PC-3 (cell line): ENCODE measurements around the gene SULT1B1. TPM values are rescaled to one million over a fixed set of nuclear protein-coding genes. Genes with fewer than 3 reads are reported as not detected.
"Not testable (repeated sequence)": the region's sequence is repeated elsewhere in the genome, so short reads cannot be mapped to it uniquely, and the experiment has no call there.

Experiments
- ATAC-seq: fragments of 200-7000 bp; cut with Tn5 transposase; 2 replicates; pipeline ENCODE4 v1.9.1; 2020; ENCODE audit warnings: mild to moderate bottlenecking, moderate library complexity
- BruUV-seq: library from RNA; stranded (reverse); fragments of 400-500 nt; replicated peaks from 2 replicates; lab custom pipeline; 2021; lab: Mats Ljungman, UMichigan
- CTCF ChIA-PET: fragments of 300-600 bp; sonication (Branson Sonifier 250); formaldehyde crosslinking; loops from one replicate; lab custom pipeline; 2022; ENCODE audit warnings: antibody characterized with exemption; lab: Charles Lee
- POLR2A ChIA-PET: fragments of 300-600 bp; sonication (Branson Sonifier 250); formaldehyde crosslinking; loops from one replicate; lab custom pipeline; 2022; ENCODE audit warnings: antibody characterized with exemption; ENCODE audit not compliant: unreplicated experiment; lab: Charles Lee
- DNase-seq: peaks from one replicate; pipeline ENCODE4 v3.0.0-alpha.2; 2015
- H2AFZ ChIP-seq: fragments of 300-600 bp; sonication (generic); 2 replicates; pipeline ENCODE4 v1.6.0; 2016; ENCODE audit warnings: antibody characterized with exemption, low read length
- H3F3A ChIP-seq: fragments of 300-600 bp; sonication (generic); one replicate; pipeline ENCODE4 v1.6.0; 2017; ENCODE audit warnings: antibody characterized with exemption, low read length, control low read depth, mild to moderate bottlenecking; ENCODE audit not compliant: unreplicated experiment
- H3K27ac ChIP-seq: fragments of 300-600 bp; sonication (generic); 2 replicates; pipeline ENCODE4 v1.5.1; 2016; ENCODE audit warnings: mild to moderate bottlenecking, low read length
- H3K27me3 ChIP-seq: fragments of 300-600 bp; sonication (generic); 2 replicates; pipeline ENCODE4 v1.6.1; 2016; ENCODE audit warnings: low read length, mixed read lengths
- H3K36me3 ChIP-seq: fragments of 300-600 bp; sonication (generic); 2 replicates; pipeline ENCODE4 v1.6.1; 2016; ENCODE audit warnings: low read depth, mixed run types, low read length, mixed read lengths
- H3K4me1 ChIP-seq: fragments of 300-600 bp; sonication (generic); 2 replicates; pipeline ENCODE4 v1.5.1; 2016; ENCODE audit warnings: low read length; ENCODE audit not compliant: insufficient read depth
- H3K4me2 ChIP-seq: fragments of 300-600 bp; sonication (generic); 2 replicates; pipeline ENCODE4 v1.6.0; 2016; ENCODE audit warnings: low read length
- H3K4me3 ChIP-seq: fragments of 300-600 bp; sonication (generic); 2 replicates; pipeline ENCODE4 v1.5.1; 2016; ENCODE audit warnings: mild to moderate bottlenecking, low read length, mixed read lengths
- H3K79me2 ChIP-seq: fragments of 300-600 bp; sonication (generic); 2 replicates; pipeline ENCODE4 v1.6.1; 2017; ENCODE audit warnings: low read length, mixed read lengths
- H3K9ac ChIP-seq: fragments of 300-600 bp; sonication (generic); 2 replicates; pipeline ENCODE4 v1.6.0; 2016; ENCODE audit warnings: mild to moderate bottlenecking, low read length
- H3K9me2 ChIP-seq: fragments of 300-600 bp; sonication (generic); replicated peaks from 2 replicates; pipeline ENCODE4 v1.6.1; 2016; ENCODE audit warnings: mixed run types, low read length, mixed read lengths
- H3K9me3 ChIP-seq: fragments of 300-600 bp; sonication (generic); 2 replicates; pipeline ENCODE4 v1.6.1; 2016; ENCODE audit warnings: low read length, mixed read lengths
- H4K20me1 ChIP-seq: fragments of 300-600 bp; sonication (generic); 2 replicates; pipeline ENCODE4 v1.6.1; 2016; ENCODE audit warnings: low read length, mixed read lengths
- EZH2 ChIP-seq: fragments of 300-600 bp; sonication (generic); IDR thresholded peaks from one replicate; pipeline ENCODE4 v1.6.1; 2017; ENCODE audit warnings: antibody characterized with exemption, mild to moderate bottlenecking, low read length; ENCODE audit not compliant: unreplicated experiment
- EZH2phosphoT487 ChIP-seq: fragments of 300-600 bp; sonication (generic); IDR thresholded peaks from 2 replicates; pipeline ENCODE4 v1.6.1; 2018; ENCODE audit warnings: mild to moderate bottlenecking, antibody characterized with exemption, low read length, borderline replicate concordance
- intact Hi-C: fragments of 100-400 bp; cut with micrococcal nuclease; formaldehyde crosslinking; loops from 2 replicates; pipeline ENCODE4 v1.9.0; 2023
- total RNA-seq: library from RNA; depleted of rRNA; stranded (reverse); fragments of >200 nt; gene quantifications from 2 replicates; pipeline ENCODE4 v1.2.3, GENCODE V29; 2014
- TF ChIP-seq, protein P1 (sequence below): fragments of 300-600 bp; sonication (generic); conservative IDR thresholded peaks from 2 replicates; pipeline ENCODE4 v1.5.1; 2017; ENCODE audit warnings: antibody characterized with exemption, low read depth, mild to moderate bottlenecking, low read length

Gene SULT1B1
- total RNA-seq, 1 experiment from 2014 or later = 0.04 TPM

DNA sequence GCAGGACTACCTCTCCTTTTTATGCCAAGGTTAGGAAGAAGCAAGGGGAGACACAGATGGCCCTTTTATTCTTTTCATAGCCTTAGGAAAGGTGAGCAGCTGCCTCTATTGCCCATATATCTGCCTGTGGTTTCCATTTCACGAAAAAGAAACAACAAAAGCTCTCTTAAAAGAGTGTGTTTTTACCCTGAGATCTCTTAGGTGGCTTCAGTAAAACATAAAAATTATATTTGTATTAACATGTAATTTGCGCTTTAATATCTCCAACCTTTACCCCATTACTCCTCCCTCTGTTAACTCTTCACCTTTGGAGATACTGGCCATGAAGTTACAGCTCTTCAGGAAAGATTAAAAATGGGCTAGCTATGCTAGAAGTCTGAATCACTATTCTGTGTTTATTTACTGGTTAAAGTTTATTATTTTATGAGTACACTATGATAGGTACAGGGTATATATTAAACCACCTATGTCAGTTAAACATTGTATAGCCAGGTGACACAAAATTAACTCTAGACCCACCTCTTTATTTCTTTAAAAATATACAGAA lies 15.0 kb upstream of the SULT1B1 start:
- H3K9ac ChIP-seq = no peak overlapping the region
- H2AFZ ChIP-seq = no peak overlapping the region; the same call in 1 of the 2 replicates
- ChIA-PET POLR2A (no interaction called here), CTCF (no interaction called here)
- no peaks in the 10 kb centered on the region for H3K36me3 ChIP-seq
- peak overlapping the region; percentile 27; the same call in 1 of the 2 replicates for H3K27ac ChIP-seq
- ATAC-seq = peak; percentile 46; the same call in 1 of the 2 replicates
- peaks cover 14% of the 10 kb centered on the region for H3K4me1 ChIP-seq
- BruUV-seq = no TSS peak
- H3K4me2 ChIP-seq = peak overlapping the region; percentile 23; the same call in 1 of the 2 replicates
- H3K9me3 ChIP-seq = no peaks in the 10 kb centered on the region
- no peaks in the 10 kb centered on the region for H3K79me2 ChIP-seq
- no peaks in the 10 kb centered on the region for H3K27me3 ChIP-seq
- intact Hi-C loops = no loop called here
- H3K4me3 ChIP-seq = no peak overlapping the region
- no peak for TF ChIP-seq EZH2phosphoT487
- TF ChIP-seq, protein P1, sequence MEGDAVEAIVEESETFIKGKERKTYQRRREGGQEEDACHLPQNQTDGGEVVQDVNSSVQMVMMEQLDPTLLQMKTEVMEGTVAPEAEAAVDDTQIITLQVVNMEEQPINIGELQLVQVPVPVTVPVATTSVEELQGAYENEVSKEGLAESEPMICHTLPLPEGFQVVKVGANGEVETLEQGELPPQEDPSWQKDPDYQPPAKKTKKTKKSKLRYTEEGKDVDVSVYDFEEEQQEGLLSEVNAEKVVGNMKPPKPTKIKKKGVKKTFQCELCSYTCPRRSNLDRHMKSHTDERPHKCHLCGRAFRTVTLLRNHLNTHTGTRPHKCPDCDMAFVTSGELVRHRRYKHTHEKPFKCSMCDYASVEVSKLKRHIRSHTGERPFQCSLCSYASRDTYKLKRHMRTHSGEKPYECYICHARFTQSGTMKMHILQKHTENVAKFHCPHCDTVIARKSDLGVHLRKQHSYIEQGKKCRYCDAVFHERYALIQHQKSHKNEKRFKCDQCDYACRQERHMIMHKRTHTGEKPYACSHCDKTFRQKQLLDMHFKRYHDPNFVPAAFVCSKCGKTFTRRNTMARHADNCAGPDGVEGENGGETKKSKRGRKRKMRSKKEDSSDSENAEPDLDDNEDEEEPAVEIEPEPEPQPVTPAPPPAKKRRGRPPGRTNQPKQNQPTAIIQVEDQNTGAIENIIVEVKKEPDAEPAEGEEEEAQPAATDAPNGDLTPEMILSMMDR = no peak
- no peak for TF ChIP-seq EZH2
- no peaks in the 10 kb centered on the region for H3F3A ChIP-seq
- peak; percentile 47 for DNase-seq
- H4K20me1 ChIP-seq = no peaks in the 10 kb centered on the region
- no peaks in the 10 kb centered on the region for H3K9me2 ChIP-seq

DNA sequence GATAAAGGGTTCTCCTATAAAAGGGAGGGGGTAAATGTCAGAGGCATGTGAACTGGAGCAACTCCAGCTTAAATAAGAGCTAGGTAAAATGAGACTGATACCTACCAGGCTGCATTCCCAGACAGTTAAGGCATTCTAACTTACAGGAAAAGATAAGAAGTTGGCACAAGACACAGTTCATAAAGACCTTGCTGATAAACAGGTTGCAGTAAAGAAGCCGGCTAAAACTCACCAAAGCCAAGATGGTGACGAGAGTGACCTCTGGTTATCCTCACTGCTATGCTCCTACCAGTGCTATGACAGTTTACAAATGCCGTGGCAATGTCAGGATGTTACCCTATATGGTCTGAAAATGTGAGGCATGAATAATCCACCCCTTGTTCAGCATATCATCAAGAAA lies 13.1 kb upstream of the SULT1B1 start:
- POLR2A ChIA-PET = no interaction called here
- Histone ChIP-seq H3K4me2 (no peak overlapping the region), H3K4me1 (peaks cover 14% of the 10 kb centered on the region), H3K9me3 (no peaks in the 10 kb centered on the region), H3K4me3 (no peak overlapping the region), H3K9me2 (no peaks in the 10 kb centered on the region), H3K27ac (no peak overlapping the region), H3K36me3 (no peaks in the 10 kb centered on the region), H2AFZ (no peak overlapping the region), H4K20me1 (no peaks in the 10 kb centered on the region), H3K27me3 (no peaks in the 10 kb centered on the region), H3K79me2 (no peaks in the 10 kb centered on the region), H3F3A (no peaks in the 10 kb centered on the region), H3K9ac (no peak overlapping the region)
- CTCF ChIA-PET = no interaction called here
- BruUV-seq = no TSS peak
- no peak for ATAC-seq
- intact Hi-C loops = no loop called here
- DNase-seq = no peak
- TF ChIP-seq, protein P1 = no peak
- TF ChIP-seq EZH2phosphoT487 (no peak), EZH2 (no peak)

- CTCF ChIA-PET, H3K4me3 ChIP-seq, H3K4me1 ChIP-seq, H3K36me3 ChIP-seq, BruUV-seq, H3K79me2 ChIP-seq, intact Hi-C loops, H3K4me2 ChIP-seq, H3K9me2 ChIP-seq, ATAC-seq, H3F3A ChIP-seq, POLR2A ChIA-PET, H4K20me1 ChIP-seq, H3K27ac ChIP-seq, DNase-seq, H3K9ac ChIP-seq, H3K9me3 ChIP-seq, H2AFZ ChIP-seq, H3K27me3 ChIP-seq: not testable (repeated sequence)
Observed at GRCh38 chr4:69768554-69768953, 8.1 kb upstream of the SULT1B1 start.
